Neuronal stem cell (in vitro differentiated cells): ENCODE measurements around the gene RGS16.

ENCODE experiments used
- DNase-seq: peaks from one replicate; pipeline ENCODE4 v3.0.0-alpha.2; 2013; ENCODE audit warnings: low spot score
- H2AFZ ChIP-seq: one replicate; pipeline ENCODE4 v1.6.1; 2013; ENCODE audit warnings: mild to moderate bottlenecking, low read length, inconsistent platforms
- H2AK5ac ChIP-seq: 2 replicates; pipeline ENCODE4 v1.6.1; 2013; ENCODE audit warnings: low read depth, mild to moderate bottlenecking, inconsistent platforms, low read length, moderate library complexity, mixed read lengths
- H2BK120ac ChIP-seq: 2 replicates; pipeline ENCODE4 v1.6.1; 2013; ENCODE audit warnings: low read depth, mild to moderate bottlenecking, inconsistent platforms, low read length, moderate library complexity, mixed read lengths
- H2BK12ac ChIP-seq: one replicate; pipeline ENCODE4 v1.6.1; 2013; ENCODE audit warnings: low read length, inconsistent platforms
- H2BK15ac ChIP-seq: 2 replicates; pipeline ENCODE4 v1.6.1; 2013; ENCODE audit warnings: mild to moderate bottlenecking, low read length, inconsistent platforms, mixed read lengths
- H2BK5ac ChIP-seq: one replicate; pipeline ENCODE4 v1.6.1; 2013; ENCODE audit warnings: inconsistent platforms, mild to moderate bottlenecking, low read length, moderate library complexity
- H3K14ac ChIP-seq: one replicate; pipeline ENCODE4 v1.6.1; 2013; ENCODE audit warnings: low read length, inconsistent platforms
- H3K18ac ChIP-seq: 2 replicates; pipeline ENCODE4 v1.6.1; 2013; ENCODE audit warnings: low read length, inconsistent platforms
- H3K23ac ChIP-seq: 2 replicates; pipeline ENCODE4 v1.6.1; 2013; ENCODE audit warnings: low read depth, mild to moderate bottlenecking, mixed read lengths, low read length, inconsistent platforms; ENCODE audit not compliant: poor library complexity
- H3K27ac ChIP-seq: replicated peaks from 3 replicates; pipeline ENCODE4 v1.5.1; 2013; ENCODE audit warnings: low read length, inconsistent platforms
- H3K27me3 ChIP-seq, 3 experiments: 2 replicates each; pipeline ENCODE4 v1.6.1; 2013; ENCODE audit warnings: low read length in 3 of 3, mild to moderate bottlenecking in 2 of 3, inconsistent platforms in 1 of 3, low read depth in 1 of 3, mixed read lengths in 1 of 3, moderate library complexity in 1 of 3; ENCODE audit not compliant: control insufficient read depth in 3 of 3, insufficient read depth in 3 of 3
- H3K36me3 ChIP-seq, 2 donors: replicated peaks in 1 of 2; 2 replicates each; pipeline ENCODE4 v1.6.1; 2013; ENCODE audit warnings: low read length in 2 of 2; ENCODE audit not compliant: control insufficient read depth in 2 of 2, insufficient read depth in 2 of 2
- H3K4ac ChIP-seq: 2 replicates; pipeline ENCODE4 v1.6.1; 2013; ENCODE audit warnings: inconsistent platforms, mild to moderate bottlenecking, low read length, moderate library complexity
- H3K4me1 ChIP-seq, 2 donors: 1 replicate in 1 of 2; 2 replicates in 1 of 2; pipeline ENCODE4 v1.6.1; 2013; ENCODE audit warnings: low read length in 2 of 2, low read depth in 1 of 2; ENCODE audit not compliant: control insufficient read depth in 2 of 2, insufficient read depth in 1 of 2
- H3K4me2 ChIP-seq: one replicate; pipeline ENCODE4 v1.6.1; 2013; ENCODE audit warnings: mild to moderate bottlenecking, low read length, inconsistent platforms; ENCODE audit not compliant: insufficient read depth, poor library complexity, severe bottlenecking
- H3K4me3 ChIP-seq, 2 donors: 2 replicates each; pipeline ENCODE4 v1.5.1; 2013; ENCODE audit warnings: low read length in 2 of 2, mild to moderate bottlenecking in 2 of 2, inconsistent platforms in 1 of 2, moderate library complexity in 1 of 2
- H3K79me1 ChIP-seq: one replicate; pipeline ENCODE4 v1.6.1; 2013; ENCODE audit warnings: low read depth, mild to moderate bottlenecking, inconsistent platforms, low read length, moderate library complexity
- H3K9ac ChIP-seq: one replicate; pipeline ENCODE4 v1.6.1; 2013; ENCODE audit warnings: mild to moderate bottlenecking, low read depth, low read length, inconsistent platforms; ENCODE audit not compliant: poor library complexity
- H3K9me3 ChIP-seq, 2 donors: replicated peaks in 1 of 2; 2 replicates each; pipeline versions ENCODE3 to v1.6.1; 2013; ENCODE audit warnings: low read length in 2 of 2, mild to moderate bottlenecking in 2 of 2, inconsistent platforms in 1 of 2, low read depth in 1 of 2, mixed read lengths in 1 of 2, moderate library complexity in 1 of 2; ENCODE audit not compliant: control insufficient read depth in 2 of 2, insufficient read depth in 1 of 2
- H4K8ac ChIP-seq: one replicate; pipeline ENCODE4 v1.6.1; 2013; ENCODE audit warnings: low read depth, mild to moderate bottlenecking, inconsistent platforms, low read length, moderate library complexity
- H4K91ac ChIP-seq: one replicate; pipeline ENCODE4 v1.6.1; 2013; ENCODE audit warnings: low read length, low read depth, mild to moderate bottlenecking, inconsistent platforms; ENCODE audit not compliant: poor library complexity
- WGBS, 2 donors: extraction: QIAGEN DNeasy Blood & Tissue Kit; methylation state at CpG; one replicate each; pipeline ENCODE4 v1.1.7; 2013; ENCODE audit warnings: missing lambda C conversion rate in 2 of 2, mixed read lengths in 1 of 2; ENCODE audit not compliant: insufficient read length in 2 of 2, insufficient replicate concordance in 1 of 2; ENCODE audit errors: extremely low coverage in 2 of 2; 5-methylcytosine and 5-hydroxymethylcytosine counted together

The RGS16 gene

DNA sequence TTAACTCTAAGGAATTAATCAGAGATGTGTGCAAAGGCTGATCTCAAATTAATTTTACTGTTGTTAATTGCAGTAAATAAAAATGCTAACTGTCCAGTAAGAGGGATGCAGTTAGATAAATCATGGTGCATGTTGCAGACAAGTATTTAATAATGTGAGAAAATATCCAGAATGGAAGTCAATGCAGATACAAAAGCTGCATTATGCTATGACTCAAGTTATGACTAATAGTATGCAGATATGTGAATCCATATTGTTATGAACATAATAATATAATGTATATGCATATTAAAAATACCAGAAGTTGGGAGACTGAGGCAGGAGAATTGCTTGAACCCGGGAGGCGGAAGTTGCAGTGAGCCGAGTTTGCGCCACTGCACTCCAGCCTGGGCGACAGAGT is 36.6 kb downstream of the RGS16 start:
- Histone ChIP-seq H3K27me3 (peaks cover 0 to 6% (median 0%) of the 10 kb centered on the region in 3 experiments), H3K36me3 (no peaks in the 10 kb centered on the region), H3K9me3 (no peaks in the 10 kb centered on the region), H2BK15ac (no peak overlapping the region), H3K27ac (no peak overlapping the region), H3K18ac (no peak overlapping the region), H4K8ac (no peak overlapping the region), H3K23ac (no peak overlapping the region), H3K4me1 (no peaks in the 10 kb centered on the region), H2BK5ac (no peak overlapping the region), H2AFZ (no peak overlapping the region), H3K9ac (no peak overlapping the region), H2BK12ac (no peak overlapping the region), H3K4me2 (no peak overlapping the region), H3K4ac (no peak overlapping the region), H4K91ac (no peak overlapping the region), H3K4me3 (no peak overlapping the region), H2AK5ac (no peak overlapping the region), H3K14ac (no peak overlapping the region), H2BK120ac (no peak overlapping the region), H3K79me1 (no peaks in the 10 kb centered on the region)
- WGBS, 2 donors = no CpG with 5 or more reads among the region's 5 CpGs
- DNase-seq = no peak

GRCh38 chr1:182565537-182565936 is 38.7 kb downstream of the RGS16 start:
- Histone ChIP-seq H2AK5ac (no peak overlapping the region), H3K36me3 (no peaks in the 10 kb centered on the region), H3K18ac (no peak overlapping the region), H2BK15ac (no peak overlapping the region), H3K23ac (no peak overlapping the region), H2BK5ac (no peak overlapping the region), H3K27ac (no peak overlapping the region), H3K4ac (no peak overlapping the region), H3K4me2 (no peak overlapping the region), H2AFZ (no peak overlapping the region), H3K9me3 (no peaks in the 10 kb centered on the region), H2BK12ac (no peak overlapping the region), H3K4me3 (no peak overlapping the region), H4K8ac (no peak overlapping the region), H3K9ac (no peak overlapping the region), H3K4me1 (peaks cover 0 to 4% of the 10 kb centered on the region in 2 donors), H4K91ac (no peak overlapping the region), H3K79me1 (no peaks in the 10 kb centered on the region), H3K14ac (no peak overlapping the region), H2BK120ac (no peak overlapping the region), H3K27me3 (peaks cover 0 to 17% (median 0%) of the 10 kb centered on the region in 3 experiments)
- no CpG with 5 or more reads among the region's 3 CpGs for WGBS, 2 donors
- no peak for DNase-seq

GRCh38 chr1:182564406-182565004 is 39.7 kb downstream of the RGS16 start:
- H3K27me3 ChIP-seq = peaks cover 0 to 17% (median 0%) of the 10 kb centered on the region in 3 experiments
- H3K9ac ChIP-seq = no peak overlapping the region
- no peak overlapping the region for H2BK15ac ChIP-seq
- H3K18ac ChIP-seq = no peak overlapping the region
- no peak overlapping the region for H3K14ac ChIP-seq
- H4K91ac ChIP-seq = no peak overlapping the region
- WGBS, 2 donors = no CpG with 5 or more reads among the region's 2 CpGs
- no peak overlapping the region for H3K27ac ChIP-seq
- no peak overlapping the region for H2BK5ac ChIP-seq
- no peaks in the 10 kb centered on the region for H3K79me1 ChIP-seq
- no peak overlapping the region for H3K4me2 ChIP-seq
- H3K9me3 ChIP-seq = no peaks in the 10 kb centered on the region
- no peak overlapping the region for H3K23ac ChIP-seq
- no peak overlapping the region for H2BK120ac ChIP-seq
- DNase-seq = no peak
- peaks cover 0 to 4% of the 10 kb centered on the region in 2 donors for H3K4me1 ChIP-seq
- no peak overlapping the region for H2AK5ac ChIP-seq
- no peak overlapping the region for H3K4me3 ChIP-seq
- no peak overlapping the region for H2AFZ ChIP-seq
- H3K36me3 ChIP-seq = no peaks in the 10 kb centered on the region
- H3K4ac ChIP-seq = no peak overlapping the region
- no peak overlapping the region for H4K8ac ChIP-seq
- no peak overlapping the region for H2BK12ac ChIP-seq

DNA sequence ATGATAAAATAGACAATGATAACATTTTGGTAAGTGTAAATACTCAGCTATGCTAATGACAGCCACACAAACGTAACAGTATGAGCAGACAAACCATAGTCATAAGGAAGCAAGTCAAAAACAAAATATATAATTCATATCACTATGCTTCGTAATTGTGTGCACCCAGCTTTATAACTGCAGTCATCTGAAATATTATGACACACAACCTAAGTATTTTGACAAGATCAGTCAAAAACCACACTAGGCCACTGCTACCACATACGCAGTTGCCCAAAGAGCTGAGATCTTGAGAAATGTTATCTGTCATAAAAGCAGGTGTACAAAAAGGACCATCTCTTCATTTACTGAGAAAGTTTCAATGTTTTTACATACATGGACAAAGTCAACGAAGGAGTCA is 41.1 kb downstream of the RGS16 start:
- Histone ChIP-seq H2BK12ac (no peak overlapping the region), H2AFZ (no peak overlapping the region), H3K4ac (no peak overlapping the region), H3K18ac (no peak overlapping the region), H3K79me1 (no peaks in the 10 kb centered on the region), H3K9me3 (no peaks in the 10 kb centered on the region), H3K9ac (no peak overlapping the region), H2BK120ac (no peak overlapping the region), H4K91ac (no peak overlapping the region), H3K27me3 (peaks cover 0 to 20% (median 0%) of the 10 kb centered on the region in 3 experiments), H3K27ac (no peak overlapping the region), H2BK5ac (no peak overlapping the region), H4K8ac (no peak overlapping the region), H3K23ac (no peak overlapping the region), H3K4me3 (no peak overlapping the region), H2AK5ac (no peak overlapping the region), H3K14ac (no peak overlapping the region), H2BK15ac (no peak overlapping the region), H3K4me2 (no peak overlapping the region), H3K36me3 (no peaks in the 10 kb centered on the region), H3K4me1 (peaks cover 0 to 4% of the 10 kb centered on the region in 2 donors)
- no CpG with 5 or more reads among the region's 4 CpGs for WGBS, 2 donors
- no peak for DNase-seq
